Measurements from ENCODE around the gene MET. TPM values are rescaled to one million over a fixed set of nuclear protein-coding genes. Genes with fewer than 3 reads are reported as not detected.

MET gene
- total RNA-seq, 1 donor: 24.1 TPM

GRCh38 chr7:116697152-116697551, 25.2 kb downstream of the MET start:
- DNase-seq (ENCODE audit: low read depth): no peak
- no peak for TF ChIP-seq CTCF (IDR thresholded peaks at IDR 0.05; ENCODE audit: insufficient read depth, low read length)
- no peak overlapping the region for H3K4me3 ChIP-seq (ENCODE audit: low read depth, low read length)

- TF ChIP-seq CTCF (IDR thresholded peaks at IDR 0.05; ENCODE audit: insufficient read depth, low read length): no peak
- DNase-seq (ENCODE audit: low read depth): no peak
- no peak overlapping the region for H3K4me3 ChIP-seq (ENCODE audit: low read depth, low read length)
Observed at GRCh38 chr7:116697761-116698160, 25.8 kb downstream of the MET start.

GRCh38 chr7:116698396-116698795, 26.4 kb downstream of the MET start:
- TF ChIP-seq CTCF (IDR thresholded peaks at IDR 0.05; ENCODE audit: insufficient read depth, low read length): no peak
- no peak for DNase-seq (ENCODE audit: low read depth)

GRCh38 chr7:116698930-116699721, 27.1 kb downstream of the MET start:
- no peak for DNase-seq (ENCODE audit: low read depth)
- no peak for TF ChIP-seq CTCF (IDR thresholded peaks at IDR 0.05; ENCODE audit: insufficient read depth, low read length)
- H3K4me3 ChIP-seq (ENCODE audit: low read depth, low read length): no peak overlapping the region

More at GRCh38 chr7:116698396-116698795, 26.4 kb downstream of the MET start:
- H3K4me3 ChIP-seq (ENCODE audit: low read depth, low read length): no peak overlapping the region

- no peak for TF ChIP-seq CTCF (IDR thresholded peaks at IDR 0.05; ENCODE audit: insufficient read depth, low read length)
- DNase-seq (ENCODE audit: low read depth): no peak
- no peak overlapping the region for H3K4me3 ChIP-seq (ENCODE audit: low read depth, low read length)
Observed at GRCh38 chr7:116699722-116700120, 27.7 kb downstream of the MET start.

- DNase-seq (ENCODE audit: low read depth): peak; percentile 70
- no peak for TF ChIP-seq CTCF (IDR thresholded peaks at IDR 0.05; ENCODE audit: insufficient read depth, low read length)
- no peak overlapping the region for H3K4me3 ChIP-seq (ENCODE audit: low read depth, low read length)
Observed at GRCh38 chr7:116702046-116702785, 30.2 kb downstream of the MET start.
